Measurements from ENCODE around the gene PCIF1. TPM values are rescaled to one million over a fixed set of nuclear protein-coding genes. Genes with fewer than 3 reads are reported as not detected.

Gene PCIF1
- total RNA-seq, 1 donor, result 12.7 TPM

DNA sequence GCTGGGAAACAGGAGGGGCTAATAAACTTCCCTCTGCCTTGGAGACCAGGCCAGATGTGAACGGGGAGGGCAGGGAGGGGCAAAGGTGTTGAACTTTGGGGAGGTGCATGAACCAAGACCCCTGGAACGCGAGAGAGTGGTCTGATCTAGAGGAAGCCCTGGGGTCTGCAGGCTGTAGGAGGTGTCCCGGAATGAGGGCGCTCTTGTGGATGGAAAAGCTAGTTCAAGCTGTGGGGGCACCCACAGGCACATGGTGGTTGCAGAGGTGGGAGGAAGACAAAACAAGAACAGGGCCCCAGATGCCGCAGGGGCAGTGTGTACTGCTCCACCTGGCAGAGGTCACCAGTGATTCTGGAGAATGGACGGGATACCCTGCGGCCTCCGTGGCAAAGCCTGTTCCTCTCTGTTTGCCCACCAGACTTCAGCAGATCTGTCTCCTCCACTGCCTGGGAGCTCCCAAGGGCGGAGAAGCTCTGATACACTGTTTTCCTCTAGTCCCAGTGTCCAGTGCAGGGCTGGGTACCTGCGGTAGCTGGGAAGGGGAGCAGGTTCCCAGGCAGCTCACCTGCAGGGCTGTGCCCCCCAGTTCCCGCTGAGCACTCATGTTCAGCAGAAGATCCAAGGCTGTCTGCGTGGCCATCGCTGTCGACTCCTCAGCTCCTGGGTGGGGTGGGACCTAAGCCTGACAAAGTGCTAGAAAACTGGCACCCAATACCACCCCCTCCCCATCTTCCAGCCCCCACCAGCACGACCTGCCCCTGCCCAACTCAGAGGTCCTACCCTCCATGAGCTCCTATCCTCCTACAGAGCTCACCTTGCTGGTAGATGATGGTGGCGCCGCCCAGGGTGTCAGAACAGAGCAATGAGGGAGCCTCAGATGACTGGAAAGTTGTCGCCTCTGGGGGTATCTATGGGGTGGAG lies 22.8 kb downstream of the PCIF1 start:
- Histone ChIP-seq H3K4me2 (ENCODE audit: insufficient read depth, low read length) (no peak overlapping the region), H3K79me2 (ENCODE audit: insufficient read depth, low read length) (no peaks in the 10 kb centered on the region), H3K36me3 (ENCODE audit: insufficient read depth, low read length) (peaks cover 84% of the 10 kb centered on the region)

DNA sequence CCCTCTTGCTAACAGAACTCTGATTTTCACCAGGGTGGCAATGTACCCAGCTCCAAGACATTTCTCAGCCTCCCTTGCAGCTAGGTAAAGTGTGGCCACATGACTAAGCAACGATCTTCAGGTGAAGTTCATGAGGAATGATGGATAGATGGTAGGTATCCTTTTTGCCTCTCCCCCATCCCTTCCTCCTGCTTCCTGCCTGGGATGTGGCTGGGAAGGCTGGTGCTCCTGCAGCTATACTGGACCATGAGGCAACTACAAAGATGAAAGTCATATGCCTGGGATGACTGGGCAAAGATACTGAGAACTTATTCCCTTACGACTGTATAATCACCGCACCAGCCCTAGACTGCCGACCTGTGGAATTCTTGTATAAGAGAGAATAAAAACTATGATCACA lies 24.1 kb downstream of the PCIF1 start:
- Histone ChIP-seq H3K4me3 (ENCODE audit: insufficient read depth, low read length) (no peak overlapping the region), H4K20me1 (ENCODE audit: insufficient read depth, low read length) (peaks cover 10% of the 10 kb centered on the region), H3K9me3 (ENCODE audit: low read depth, low read length) (no peaks in the 10 kb centered on the region), H3K27ac (ENCODE audit: low read depth, low read length) (no peak overlapping the region), H3K79me2 (ENCODE audit: insufficient read depth, low read length) (no peaks in the 10 kb centered on the region), H3K27me3 (ENCODE audit: insufficient read depth, low read length) (no peaks in the 10 kb centered on the region), H2AFZ (ENCODE audit: low read length) (no peak overlapping the region), H3K4me1 (ENCODE audit: insufficient read depth, low read length) (no peaks in the 10 kb centered on the region), H3K4me2 (ENCODE audit: insufficient read depth, low read length) (no peak overlapping the region), H3K36me3 (ENCODE audit: insufficient read depth, low read length) (peaks cover 82% of the 10 kb centered on the region)
- DNase-seq (ENCODE audit: insufficient read length, low spot score, missing footprints), result no peak
- TF ChIP-seq, protein P1, sequence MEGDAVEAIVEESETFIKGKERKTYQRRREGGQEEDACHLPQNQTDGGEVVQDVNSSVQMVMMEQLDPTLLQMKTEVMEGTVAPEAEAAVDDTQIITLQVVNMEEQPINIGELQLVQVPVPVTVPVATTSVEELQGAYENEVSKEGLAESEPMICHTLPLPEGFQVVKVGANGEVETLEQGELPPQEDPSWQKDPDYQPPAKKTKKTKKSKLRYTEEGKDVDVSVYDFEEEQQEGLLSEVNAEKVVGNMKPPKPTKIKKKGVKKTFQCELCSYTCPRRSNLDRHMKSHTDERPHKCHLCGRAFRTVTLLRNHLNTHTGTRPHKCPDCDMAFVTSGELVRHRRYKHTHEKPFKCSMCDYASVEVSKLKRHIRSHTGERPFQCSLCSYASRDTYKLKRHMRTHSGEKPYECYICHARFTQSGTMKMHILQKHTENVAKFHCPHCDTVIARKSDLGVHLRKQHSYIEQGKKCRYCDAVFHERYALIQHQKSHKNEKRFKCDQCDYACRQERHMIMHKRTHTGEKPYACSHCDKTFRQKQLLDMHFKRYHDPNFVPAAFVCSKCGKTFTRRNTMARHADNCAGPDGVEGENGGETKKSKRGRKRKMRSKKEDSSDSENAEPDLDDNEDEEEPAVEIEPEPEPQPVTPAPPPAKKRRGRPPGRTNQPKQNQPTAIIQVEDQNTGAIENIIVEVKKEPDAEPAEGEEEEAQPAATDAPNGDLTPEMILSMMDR (IDR thresholded peaks at IDR 0.05; ENCODE audit: extremely low read depth, low read depth, low read length), result no peak

More for the DNA sequence above, 22.8 kb downstream of the PCIF1 start:
- Histone ChIP-seq H3K4me1 (ENCODE audit: insufficient read depth, low read length) (no peaks in the 10 kb centered on the region), H3K27me3 (ENCODE audit: insufficient read depth, low read length) (no peaks in the 10 kb centered on the region), H3K4me3 (ENCODE audit: insufficient read depth, low read length) (no peak overlapping the region), H3K27ac (ENCODE audit: low read depth, low read length) (no peak overlapping the region), H4K20me1 (ENCODE audit: insufficient read depth, low read length) (peaks cover 5% of the 10 kb centered on the region), H2AFZ (ENCODE audit: low read length) (no peak overlapping the region), H3K9me3 (ENCODE audit: low read depth, low read length) (no peaks in the 10 kb centered on the region)
- DNase-seq (ENCODE audit: insufficient read length, low spot score, missing footprints), result peak; percentile 31
- TF ChIP-seq, protein P1 (IDR thresholded peaks at IDR 0.05; ENCODE audit: extremely low read depth, low read depth, low read length), result no peak

DNA sequence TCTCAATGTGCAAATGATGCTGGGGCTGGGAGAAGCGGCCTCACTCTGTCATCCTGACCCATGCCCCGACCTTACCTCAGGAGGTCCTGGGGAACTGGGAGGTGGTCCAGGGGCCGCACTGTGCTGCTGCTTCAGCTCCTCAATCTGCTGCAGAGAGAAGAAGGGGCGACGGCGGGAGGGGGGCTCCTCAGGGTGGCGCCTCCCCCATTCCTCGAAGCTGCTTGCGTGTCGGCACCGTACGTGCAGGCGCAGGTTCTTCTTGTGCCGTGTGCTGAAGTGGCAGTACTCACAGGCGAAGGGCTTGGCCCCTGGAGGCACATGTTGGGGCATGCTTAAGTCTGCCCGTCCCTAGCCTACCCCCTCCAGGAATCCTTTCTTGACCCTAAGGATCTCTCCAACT lies 24.6 kb downstream of the PCIF1 start:
- TF ChIP-seq, protein P1 (IDR thresholded peaks at IDR 0.05; ENCODE audit: extremely low read depth, low read depth, low read length), result no peak
- DNase-seq (ENCODE audit: insufficient read length, low spot score, missing footprints), result no peak
- Histone ChIP-seq H4K20me1 (ENCODE audit: insufficient read depth, low read length) (peaks cover 11% of the 10 kb centered on the region), H3K9me3 (ENCODE audit: low read depth, low read length) (no peaks in the 10 kb centered on the region), H3K79me2 (ENCODE audit: insufficient read depth, low read length) (no peaks in the 10 kb centered on the region), H3K27me3 (ENCODE audit: insufficient read depth, low read length) (no peaks in the 10 kb centered on the region), H3K4me2 (ENCODE audit: insufficient read depth, low read length) (no peak overlapping the region), H3K27ac (ENCODE audit: low read depth, low read length) (no peak overlapping the region), H3K4me3 (ENCODE audit: insufficient read depth, low read length) (no peak overlapping the region), H3K36me3 (ENCODE audit: insufficient read depth, low read length) (peaks cover 82% of the 10 kb centered on the region), H2AFZ (ENCODE audit: low read length) (no peak overlapping the region), H3K4me1 (ENCODE audit: insufficient read depth, low read length) (no peaks in the 10 kb centered on the region)

DNA sequence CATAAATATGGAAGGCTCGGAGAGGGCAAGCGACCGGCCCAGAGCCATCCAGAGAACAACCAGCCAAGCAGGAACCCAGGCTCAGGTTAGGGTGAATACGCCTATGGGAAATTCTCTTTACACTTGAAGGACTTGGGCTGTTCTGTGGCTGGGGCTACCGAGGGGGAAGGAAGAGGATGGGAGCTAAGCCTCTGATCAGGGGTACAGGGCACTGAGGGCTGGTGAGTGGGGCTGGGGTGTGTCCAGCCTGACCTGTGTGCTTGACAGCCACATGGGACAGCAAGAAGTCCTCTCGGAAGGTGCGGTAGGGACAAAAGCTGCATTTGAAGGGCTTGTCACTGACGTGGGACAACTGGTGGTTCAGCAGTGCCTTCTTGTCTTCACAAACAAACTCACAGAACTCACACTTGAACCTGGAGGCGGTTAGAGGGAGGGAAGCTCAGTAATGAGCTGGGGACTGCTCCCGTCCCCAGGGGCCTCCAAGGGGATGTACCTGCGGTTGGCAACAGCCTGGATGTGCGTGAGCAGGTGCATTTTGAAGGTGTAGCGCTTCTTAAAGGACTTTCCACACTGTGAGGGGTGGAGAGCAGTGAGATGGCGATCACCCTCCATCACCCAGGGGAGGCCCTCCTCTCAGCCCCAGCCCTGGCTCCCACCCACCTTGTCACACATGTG lies 25.6 kb downstream of the PCIF1 start:
- no peak overlapping the region for H2AFZ ChIP-seq (ENCODE audit: low read length)
- peaks cover 89% of the 10 kb centered on the region for H3K36me3 ChIP-seq (ENCODE audit: insufficient read depth, low read length)

More for the DNA sequence above, 25.6 kb downstream of the PCIF1 start:
- Histone ChIP-seq H3K27ac (ENCODE audit: low read depth, low read length) (no peak overlapping the region), H3K79me2 (ENCODE audit: insufficient read depth, low read length) (no peaks in the 10 kb centered on the region), H3K4me3 (ENCODE audit: insufficient read depth, low read length) (no peak overlapping the region), H3K4me1 (ENCODE audit: insufficient read depth, low read length) (no peaks in the 10 kb centered on the region), H3K27me3 (ENCODE audit: insufficient read depth, low read length) (no peaks in the 10 kb centered on the region), H3K9me3 (ENCODE audit: low read depth, low read length) (no peaks in the 10 kb centered on the region), H4K20me1 (ENCODE audit: insufficient read depth, low read length) (peaks cover 11% of the 10 kb centered on the region), H3K4me2 (ENCODE audit: insufficient read depth, low read length) (no peak overlapping the region)
- TF ChIP-seq, protein P1 (IDR thresholded peaks at IDR 0.05; ENCODE audit: extremely low read depth, low read depth, low read length), result no peak
- DNase-seq (ENCODE audit: insufficient read length, low spot score, missing footprints), result peak; percentile 44
